HG02678 (cell line): ENCODE results near the gene ITGA3.

Experiments used
- ATAC-seq: cut with Tn5 transposase; IDR thresholded peaks from one replicate; pipeline ENCODE4 v1.9.1; 2021; ENCODE audit warnings: mild to moderate bottlenecking, moderate library complexity; ENCODE audit not compliant: unreplicated experiment

ITGA3 gene

DNA sequence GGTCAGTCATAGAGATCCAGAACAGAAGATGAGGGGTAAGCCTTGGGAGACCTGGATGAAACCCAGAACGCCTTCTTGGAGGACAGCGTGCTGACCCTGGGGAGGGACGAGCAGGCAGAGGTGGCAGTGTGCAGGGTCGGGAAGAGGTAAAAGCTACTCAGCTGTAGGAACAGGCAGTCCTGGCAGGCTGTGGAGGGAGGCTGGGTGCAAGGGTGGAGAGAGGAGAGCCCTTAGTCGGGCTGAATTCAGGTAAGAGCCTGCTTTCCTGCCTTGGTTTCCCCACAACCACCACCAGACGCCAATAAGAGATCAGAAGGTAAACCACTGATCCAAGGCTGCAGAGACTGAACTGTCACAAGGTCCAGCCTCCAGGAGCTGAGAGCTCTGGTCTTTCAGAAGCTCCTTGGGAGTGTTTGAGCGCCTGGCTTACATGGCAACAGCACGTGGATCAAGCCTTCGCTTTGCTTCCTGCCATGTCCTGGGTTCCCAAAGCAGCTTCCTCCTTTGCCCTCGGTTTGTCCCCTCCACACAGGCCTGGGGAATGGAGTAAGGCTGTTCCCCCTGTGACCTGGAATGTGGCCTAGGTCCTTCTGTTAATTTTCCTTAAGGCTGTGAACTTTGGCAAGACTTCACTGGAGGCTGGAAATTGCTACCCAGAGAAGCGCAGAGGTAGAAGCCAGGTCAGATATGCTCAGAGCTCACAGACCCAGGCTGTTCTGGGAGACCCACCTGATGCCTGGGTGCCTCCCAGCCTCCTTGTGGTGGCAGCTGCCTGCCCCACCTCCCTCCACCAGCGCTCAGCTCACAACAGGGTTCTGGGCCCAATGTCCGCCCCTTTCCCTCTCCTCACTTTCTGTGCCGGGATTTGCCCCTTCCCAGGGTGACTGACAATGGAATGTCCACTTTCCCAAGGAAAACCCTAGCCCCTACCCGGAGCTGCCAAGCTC lies 35.3 kb downstream of the ITGA3 start:
- ATAC-seq = no peak

DNA sequence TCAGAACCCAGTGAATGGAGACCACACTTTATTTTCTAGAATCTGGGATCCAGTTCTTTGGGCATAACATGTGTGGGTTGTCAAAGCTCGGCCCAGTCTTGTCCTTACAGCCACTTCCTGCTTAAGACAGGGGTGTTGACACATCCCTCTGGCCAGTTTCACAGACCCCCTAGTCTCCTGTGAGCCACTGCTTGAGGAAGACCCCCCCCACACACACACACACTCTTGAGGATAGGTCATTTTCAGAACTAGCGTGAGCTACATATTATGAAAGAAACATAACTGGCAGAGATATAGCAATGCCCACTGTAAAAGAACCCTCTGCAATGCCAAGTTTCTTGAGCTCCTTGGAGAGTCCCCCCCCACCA lies 36.0 kb downstream of the ITGA3 start:
- ATAC-seq = no peak

DNA sequence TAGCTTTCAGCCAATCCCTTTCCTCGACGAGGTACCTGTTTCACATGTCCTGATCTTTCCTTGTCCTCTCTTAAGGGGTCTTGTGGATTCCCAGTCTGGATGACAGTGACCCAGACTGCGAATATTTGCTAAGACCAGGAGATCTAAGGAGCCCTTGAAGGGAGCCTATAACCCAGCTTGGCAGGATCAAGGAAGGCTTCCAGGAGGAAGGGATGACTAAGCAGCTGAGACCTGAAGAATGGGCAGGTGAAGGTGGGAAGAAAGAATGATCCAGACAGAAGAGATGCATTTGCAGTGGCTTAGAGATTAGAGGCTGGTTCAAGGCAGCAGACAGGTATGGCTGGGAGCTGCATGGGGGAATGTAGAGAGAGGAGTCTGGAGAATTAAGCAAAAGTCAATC lies 37.3 kb downstream of the ITGA3 start:
- ATAC-seq = no peak

DNA sequence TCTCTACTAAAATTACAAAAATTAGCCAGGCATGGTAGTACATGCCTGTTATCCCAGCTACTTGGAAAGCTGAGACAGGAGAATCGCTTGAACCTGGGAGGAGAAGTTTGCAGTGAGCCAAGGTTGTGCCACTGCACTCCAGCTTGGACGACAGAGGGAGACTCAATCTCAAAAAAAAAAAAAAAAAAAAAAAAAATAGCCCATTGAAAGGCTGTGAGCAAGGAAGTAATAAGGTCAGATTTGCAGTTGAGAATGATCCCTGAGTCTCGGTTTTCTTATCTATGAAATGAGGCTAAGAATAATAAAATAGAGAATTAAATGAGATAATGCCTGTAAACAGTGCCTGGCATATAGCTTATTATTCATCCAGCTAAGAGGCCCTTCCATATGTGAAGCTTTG lies 37.9 kb downstream of the ITGA3 start:
- no peak for ATAC-seq

DNA sequence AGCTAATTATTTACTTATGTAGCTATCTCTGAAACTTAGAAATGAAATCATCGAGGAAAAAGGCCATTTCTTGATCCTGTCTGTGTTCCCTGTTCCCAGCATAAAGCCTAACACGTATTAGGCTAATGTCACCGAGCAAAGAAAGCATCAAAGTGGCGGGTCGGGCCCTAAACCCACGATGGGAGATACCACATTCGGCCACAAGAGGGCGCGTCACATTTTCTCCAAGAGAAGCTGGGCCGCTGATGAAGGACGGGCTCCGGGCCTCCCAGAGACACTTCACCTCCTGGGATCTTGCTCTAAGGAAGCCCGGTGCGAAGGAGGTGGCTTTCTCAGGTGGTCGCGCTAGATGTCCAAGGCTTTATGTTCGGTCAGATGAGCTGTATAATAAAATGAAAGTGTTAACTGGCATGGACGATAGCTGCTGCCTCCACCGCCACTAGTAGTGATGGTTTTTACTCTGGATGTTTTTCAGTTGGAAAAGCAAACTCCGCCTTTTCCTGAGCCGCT lies 38.4 kb downstream of the ITGA3 start:
- no peak for ATAC-seq

DNA sequence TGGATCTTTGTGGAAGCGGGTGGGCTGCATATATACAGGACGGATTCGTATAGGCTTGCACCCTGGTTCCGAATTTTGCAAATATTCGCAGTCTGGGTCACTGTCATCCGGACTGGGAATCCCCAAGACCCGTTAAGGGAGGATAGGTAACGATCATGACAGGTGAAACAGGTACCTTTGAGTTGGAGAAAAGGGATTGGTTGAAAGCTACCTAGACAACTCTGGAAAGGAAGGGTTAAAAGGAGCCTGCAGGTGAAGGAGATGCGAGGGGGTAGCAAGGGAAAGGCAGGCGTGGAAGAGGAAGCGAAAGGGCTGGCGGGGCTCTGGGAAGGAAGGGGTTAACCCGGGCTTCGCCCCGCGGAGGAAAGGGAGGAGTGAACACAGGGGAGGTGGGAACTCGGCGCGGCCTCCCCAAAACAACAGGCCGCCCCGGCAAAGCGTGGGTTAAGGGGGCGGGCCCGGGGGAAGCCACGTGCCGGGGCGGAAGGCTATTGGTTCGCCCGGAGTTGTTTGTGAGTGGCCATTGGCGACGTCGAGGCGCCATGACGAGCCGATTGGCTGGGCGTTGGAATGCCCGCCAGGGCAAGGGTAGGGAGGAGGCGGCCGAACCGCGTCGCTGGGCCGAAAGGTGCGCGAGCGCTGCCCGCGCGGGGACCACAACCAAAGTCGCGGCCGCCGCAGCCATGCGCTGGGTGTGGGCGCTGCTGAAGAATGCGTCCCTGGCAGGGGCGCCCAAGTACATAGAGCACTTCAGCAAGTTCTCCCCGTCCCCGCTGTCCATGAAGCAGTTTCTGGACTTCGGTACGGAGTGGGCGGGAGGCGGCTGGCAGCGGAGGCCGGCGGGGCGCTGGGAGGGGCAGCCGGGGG lies 39.1 kb downstream of the ITGA3 start, which contains the start of gene PDK2:
PDK2 (plus strand) TSS at position 599 of the 867 bp plus-strand sequence; CDS start at position 684, 85 bp downstream.
- ATAC-seq = peak; percentile 91

DNA sequence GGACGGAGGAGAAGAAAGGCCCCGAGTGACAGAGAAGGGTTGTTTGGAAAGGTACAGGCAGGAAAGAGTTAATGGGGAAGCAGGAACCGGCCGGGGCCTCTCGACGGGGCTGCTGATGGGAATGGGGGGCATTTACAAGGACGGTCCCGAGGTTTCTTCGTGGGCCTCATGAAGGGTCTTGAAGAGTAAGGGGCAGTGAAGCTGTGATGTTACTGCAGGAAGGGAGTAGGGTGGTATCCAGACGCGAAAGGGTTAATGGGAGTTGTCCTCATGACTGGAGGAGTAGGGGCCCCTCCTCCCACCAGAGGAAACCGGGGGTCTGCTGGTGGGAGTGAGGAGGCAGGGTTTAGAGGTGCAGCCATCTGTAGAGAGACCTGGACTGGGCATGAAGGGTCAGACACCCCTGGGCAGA lies 39.7 kb downstream of the ITGA3 start:
- no peak for ATAC-seq

DNA sequence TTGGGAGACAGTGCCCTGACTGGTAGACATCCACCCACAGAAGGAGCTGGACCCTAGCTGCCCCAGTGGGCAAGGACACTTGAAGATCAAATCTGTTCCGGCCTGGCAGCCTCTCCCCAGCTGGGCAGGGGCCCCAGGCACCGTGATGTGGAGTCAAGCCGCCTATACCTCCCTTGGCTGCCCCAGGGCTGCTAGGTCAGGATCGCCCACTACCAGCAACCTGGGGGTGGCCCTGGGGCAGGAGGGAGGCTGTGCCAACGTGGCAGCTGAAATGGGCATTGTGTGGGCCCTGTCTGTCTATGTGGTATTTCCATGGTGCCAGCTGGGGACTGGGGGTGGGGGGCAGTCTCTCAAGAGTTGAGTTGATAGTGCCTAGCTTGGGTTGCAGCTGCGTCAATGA lies 40.2 kb downstream of the ITGA3 start:
- no peak for ATAC-seq

DNA sequence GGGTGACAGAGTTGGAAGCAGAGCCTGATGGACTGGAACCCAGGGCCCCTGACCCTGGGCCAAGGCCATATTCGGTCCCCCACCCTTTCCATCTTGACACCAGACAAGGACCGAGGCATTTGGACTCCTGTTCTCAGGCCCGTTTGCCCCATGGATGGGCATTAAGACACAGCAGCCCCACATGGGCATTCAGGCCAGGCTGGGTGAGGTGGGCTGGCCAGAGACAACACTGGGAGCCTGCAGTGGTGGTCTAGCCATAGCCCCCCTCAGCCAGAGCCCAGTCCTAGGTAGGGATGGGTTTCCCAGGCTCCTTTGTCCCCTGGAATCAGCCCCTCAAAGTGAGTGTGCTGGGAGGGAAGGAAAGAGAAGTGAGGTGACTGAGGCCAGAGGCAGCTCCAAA lies 40.8 kb downstream of the ITGA3 start:
- ATAC-seq = no peak

DNA sequence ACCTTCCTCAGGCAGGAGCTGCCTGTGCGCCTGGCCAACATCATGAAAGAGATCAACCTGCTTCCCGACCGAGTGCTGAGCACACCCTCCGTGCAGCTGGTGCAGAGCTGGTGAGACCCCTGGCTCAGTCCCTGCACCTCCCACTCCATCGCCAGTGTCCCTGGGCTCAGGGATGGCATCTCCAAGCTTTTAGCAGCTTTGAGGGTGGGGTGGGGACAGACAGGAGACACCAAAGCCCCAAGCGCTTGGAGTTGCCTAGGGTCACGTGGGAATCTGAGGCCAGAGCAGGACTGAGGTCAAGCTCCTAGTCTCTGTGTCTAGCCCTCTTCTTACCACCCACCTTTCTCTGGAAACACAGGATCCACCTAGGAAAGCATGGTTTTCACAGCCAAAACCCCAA lies 41.5 kb downstream of the ITGA3 start:
- no peak for ATAC-seq

DNA sequence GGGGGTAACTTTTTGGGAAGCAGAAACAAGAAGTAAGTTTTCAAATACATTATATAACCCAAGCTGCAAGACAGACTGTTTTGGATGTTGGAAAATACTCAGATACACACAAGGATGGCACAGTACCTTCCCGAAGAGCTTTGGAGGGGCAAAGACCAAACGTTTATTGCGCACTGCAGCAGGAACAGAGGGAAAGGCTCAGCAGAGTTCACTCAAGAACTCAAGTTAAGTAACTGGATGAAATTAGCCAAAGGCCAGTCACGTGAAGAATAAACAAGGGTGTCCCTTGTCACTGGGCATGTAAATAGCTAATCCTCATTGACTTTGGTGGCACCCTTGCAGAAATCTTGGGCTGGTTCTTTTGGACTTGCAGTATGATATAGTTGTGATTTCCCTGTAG lies 42.0 kb downstream of the ITGA3 start:
- ATAC-seq = no peak

DNA sequence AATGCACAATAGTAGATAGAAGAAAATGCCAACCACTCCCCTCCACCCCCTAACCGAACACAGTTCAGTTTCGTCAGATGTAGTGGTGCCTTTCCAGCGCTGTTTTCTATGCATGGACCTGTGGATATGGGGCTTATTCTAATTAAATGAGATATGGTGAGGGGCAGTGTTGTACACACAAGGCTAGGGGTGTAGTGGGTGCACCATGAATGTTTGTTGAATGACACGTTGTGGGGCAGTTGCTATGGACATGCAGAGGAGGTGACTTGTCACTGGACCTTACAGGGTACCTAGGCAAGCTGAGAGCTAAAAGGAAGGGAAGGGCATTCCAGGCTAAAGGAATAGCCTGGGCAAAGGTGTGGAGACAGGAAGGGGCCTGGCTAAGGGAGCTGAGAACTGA lies 42.7 kb downstream of the ITGA3 start:
- ATAC-seq = no peak

DNA sequence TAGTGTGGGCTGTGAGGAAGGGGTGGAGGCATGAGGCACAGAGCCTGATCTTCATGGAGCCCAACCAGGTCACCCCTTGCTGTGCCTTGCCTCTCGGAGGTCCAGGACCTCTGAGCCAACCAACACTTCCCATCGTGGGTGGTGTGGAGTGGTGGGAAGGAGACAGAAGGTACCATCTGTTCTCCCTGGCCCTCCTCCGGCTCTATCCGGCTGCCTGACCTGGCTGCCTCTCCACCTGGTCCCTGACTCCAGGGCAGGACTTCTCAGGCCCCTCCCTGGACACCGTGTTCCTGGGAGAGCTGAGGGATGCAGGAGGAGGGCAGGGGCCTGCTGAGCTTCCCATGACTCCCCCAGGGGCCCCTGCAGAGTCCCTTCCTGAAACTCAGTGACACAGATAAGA lies 43.1 kb downstream of the ITGA3 start:
- no peak for ATAC-seq

DNA sequence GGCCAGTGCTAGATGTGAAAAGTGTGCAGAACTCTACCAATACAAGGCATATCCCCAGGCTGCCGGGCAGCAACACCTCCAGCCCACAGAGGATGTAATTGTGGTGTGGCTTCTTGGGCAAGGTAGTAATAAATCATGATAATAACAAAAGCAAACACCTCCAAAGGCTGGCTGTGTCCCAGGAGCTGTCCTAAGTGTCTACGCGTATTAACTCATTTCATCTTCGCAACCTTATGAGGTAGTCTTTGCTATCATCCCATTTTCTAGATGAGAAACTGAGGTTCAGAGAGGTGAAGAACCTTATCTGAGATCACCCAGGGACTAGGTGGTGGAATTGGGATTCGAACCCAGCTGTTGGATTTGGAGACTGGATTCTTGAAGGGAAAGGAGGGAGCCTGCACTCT lies 44.6 kb downstream of the ITGA3 start:
- no peak for ATAC-seq

DNA sequence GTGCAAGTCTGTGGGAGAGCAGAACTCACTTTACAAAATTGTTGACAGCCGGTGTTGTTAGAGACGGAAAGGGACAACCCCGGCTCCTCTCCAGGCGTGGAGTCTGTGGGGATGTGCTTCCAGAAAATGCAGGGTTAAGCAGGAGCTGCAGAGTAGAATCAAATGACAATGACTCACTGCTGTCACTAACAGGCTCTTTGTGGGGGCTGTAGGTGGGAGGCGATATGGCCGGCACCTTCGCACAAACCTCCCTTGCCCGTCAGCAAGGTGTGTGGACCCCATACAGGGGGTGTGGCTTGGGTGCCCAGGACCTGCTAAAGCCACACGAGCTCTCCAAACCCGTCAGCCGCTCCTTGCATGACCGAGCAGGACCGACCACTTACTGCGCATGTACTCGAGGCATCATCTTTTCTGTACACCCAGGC lies 45.0 kb downstream of the ITGA3 start:
- ATAC-seq = no peak

DNA sequence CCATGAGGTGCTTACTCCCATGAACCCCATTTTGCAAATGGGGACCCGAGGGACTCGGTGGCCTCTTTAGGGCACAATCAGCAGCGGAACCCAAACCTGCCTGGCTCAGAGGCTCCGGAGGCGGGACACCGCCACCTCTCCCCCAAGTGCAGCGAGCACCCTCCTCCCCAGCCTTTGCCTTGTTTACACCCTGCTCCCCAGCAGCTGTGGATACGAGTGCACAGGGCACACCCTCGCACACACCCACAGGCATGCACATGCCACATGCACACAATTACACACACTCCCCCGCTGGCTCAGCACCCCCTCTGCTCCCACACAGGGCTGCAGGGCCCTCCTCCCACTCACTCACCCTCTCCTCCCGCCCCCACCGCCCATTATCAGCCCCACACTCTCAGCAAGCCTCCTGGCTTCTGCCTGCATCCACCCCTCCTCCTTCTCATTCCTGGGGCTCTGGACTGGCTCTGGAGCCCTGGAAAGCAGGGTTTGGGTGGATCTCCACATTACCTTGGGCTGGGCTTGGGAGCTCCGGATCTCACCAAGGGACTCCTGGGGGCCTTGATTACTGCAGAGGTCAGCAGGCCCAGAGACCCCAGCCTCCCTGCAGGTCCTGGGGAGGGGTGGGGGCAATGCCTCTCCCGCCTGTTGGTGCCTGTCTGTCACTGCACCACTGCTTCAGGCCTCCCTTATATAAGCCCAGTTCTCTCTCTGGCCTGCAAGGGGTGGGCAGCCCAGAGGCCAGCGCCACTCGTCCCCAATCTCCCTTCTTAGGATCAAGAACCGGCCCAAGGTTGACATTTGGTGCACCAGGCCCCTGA lies 45.6 kb downstream of the ITGA3 start:
- no peak for ATAC-seq

DNA sequence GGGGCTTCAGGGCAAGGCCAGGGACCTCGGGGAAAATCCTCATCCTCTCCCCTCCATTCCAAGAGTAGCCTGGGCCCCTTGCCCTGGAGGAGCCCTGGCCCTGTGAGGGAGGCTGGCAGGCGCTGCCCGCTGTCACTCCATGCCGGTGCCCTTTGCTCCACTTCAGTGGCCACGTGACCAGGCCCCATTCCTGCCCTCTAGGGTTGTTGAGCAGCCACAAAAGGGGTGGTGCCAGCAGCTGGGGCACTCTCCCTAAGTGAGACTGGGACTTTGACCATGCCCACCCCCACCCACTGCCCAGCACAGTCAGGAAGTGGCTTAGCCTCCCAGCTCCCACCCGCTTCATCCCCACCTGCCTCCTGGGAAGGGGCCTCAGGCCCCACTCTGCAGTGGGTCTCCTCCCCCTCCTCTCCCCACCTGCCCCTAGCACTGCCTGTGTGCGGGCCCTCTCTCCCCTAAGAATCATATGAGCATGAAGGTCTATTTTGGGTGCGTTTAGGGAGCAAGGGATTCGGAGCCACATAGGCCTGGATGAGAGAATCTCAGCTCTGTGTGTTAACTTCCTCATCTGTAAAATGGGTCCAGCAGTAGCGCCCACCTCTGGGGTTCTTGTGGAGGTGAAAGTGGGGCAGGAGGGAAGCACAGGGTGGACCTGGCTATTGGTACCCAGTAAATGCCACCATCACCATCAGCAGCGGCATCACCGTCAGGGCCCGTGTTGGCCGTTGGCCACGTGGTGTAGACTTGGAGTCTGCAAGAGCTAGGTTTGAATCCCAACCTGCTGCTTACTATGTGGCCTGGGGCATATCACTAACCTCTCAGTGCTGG lies 46.5 kb downstream of the ITGA3 start:
- no peak for ATAC-seq

DNA sequence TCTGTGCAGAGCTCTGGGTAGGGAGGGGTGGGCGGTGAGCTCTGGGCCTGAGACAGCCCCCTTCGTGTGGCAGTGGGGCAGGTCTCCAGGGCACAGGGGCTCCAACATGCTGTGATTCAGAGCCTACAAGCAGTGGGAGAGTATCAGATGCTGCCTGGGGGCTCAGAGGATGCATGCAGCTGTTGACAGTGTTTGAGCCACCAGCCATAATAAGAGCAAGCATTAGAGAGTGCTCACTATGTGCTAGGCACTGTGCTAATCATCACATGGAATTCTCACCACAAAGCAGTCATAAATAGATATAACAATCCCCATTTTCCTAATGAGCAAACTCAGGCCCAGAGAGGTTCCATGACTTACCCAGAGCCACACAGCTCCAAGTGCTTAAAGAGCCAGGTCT lies 47.3 kb downstream of the ITGA3 start:
- no peak for ATAC-seq

DNA sequence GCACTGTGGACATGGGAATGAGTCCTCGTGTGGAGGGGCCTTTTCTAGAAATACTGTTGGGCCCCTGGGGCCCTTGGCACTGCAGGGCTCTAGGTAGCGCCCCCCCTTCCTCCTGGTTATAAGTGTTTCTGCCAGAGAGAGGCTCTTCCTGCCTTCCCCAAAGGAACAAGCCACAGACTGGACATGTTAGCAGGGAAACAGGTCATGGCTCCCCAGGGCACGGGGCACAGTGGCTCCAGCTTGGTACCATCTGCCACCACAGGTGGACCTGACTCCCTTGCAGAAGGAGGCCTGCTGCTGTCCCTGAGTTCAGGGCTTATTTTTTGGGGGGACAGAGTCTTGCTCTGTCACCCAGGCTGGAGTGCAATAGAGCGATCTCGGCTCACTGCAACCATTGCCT lies 48.0 kb downstream of the ITGA3 start:
- ATAC-seq = no peak

DNA sequence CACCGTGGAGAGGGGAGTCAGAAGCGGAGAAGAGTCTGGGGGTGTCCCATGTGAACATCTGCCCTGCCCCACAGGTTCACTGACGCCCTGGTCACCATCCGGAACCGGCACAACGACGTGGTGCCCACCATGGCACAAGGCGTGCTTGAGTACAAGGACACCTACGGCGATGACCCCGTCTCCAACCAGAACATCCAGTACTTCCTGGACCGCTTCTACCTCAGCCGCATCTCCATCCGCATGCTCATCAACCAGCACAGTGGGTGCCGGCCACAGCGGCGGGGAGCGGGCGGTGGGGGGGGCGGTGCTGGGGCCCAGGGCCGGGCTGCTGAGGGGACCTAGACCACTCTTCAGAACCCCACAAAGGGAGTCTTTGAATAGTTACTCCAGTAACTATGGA lies 49.9 kb downstream of the ITGA3 start:
- no peak for ATAC-seq
